ENCODE results near the gene COL6A2.

DNA sequence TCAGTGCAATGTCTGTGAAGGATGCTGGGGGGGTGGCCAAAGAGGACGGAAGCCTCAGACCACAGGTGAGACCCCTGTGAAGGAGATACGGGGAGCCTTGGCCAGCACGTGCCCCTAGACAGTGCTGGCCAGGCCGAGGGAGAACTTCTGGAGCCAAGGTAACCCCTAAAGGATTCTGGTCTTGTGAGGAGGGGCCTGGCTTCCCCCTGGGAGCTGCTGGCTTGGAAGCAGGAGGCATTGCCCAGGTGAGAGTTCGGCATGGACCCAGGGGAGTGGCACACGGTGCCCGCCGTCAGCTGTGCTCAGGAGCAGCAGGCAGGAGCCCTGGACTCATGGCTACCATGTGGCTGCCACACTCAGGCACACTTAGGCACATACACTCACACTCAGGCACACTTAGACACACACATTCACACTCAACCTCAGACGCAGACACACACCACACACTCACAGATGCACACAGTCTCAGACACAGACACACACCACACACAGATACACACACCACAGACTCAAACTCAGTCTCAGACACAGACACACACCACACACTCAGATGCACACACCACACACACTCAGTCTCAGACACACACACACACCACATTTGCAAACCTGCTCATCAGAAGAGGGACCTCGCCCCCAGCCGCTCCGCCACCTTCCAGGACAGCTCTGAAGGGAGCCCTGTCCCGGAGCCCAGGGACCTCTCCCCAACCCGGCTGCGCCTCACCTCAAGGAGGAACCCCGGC lies 1.1 kb upstream of the COL6A2 start:
- TF ChIP-seq, protein P1, sequence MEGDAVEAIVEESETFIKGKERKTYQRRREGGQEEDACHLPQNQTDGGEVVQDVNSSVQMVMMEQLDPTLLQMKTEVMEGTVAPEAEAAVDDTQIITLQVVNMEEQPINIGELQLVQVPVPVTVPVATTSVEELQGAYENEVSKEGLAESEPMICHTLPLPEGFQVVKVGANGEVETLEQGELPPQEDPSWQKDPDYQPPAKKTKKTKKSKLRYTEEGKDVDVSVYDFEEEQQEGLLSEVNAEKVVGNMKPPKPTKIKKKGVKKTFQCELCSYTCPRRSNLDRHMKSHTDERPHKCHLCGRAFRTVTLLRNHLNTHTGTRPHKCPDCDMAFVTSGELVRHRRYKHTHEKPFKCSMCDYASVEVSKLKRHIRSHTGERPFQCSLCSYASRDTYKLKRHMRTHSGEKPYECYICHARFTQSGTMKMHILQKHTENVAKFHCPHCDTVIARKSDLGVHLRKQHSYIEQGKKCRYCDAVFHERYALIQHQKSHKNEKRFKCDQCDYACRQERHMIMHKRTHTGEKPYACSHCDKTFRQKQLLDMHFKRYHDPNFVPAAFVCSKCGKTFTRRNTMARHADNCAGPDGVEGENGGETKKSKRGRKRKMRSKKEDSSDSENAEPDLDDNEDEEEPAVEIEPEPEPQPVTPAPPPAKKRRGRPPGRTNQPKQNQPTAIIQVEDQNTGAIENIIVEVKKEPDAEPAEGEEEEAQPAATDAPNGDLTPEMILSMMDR (IDR thresholded peaks at IDR 0.05 in 8 of 11, conservative IDR thresholded peaks at IDR 0.05 in 3 of 11), result no peak
- TF ChIP-seq POLR2A (IDR thresholded peaks at IDR 0.05) (no peak), POLR2AphosphoS5 (IDR thresholded peaks at IDR 0.05) (no peak)

Data from spleen (tissue), 7 donors.